Heart right ventricle (tissue), 16 donors: ENCODE measurements around the gene SULT2B1. TPM values are rescaled to one million over a fixed set of nuclear protein-coding genes. Genes with fewer than 3 reads are reported as not detected.
A peak's percentile ranks its signal among the peaks of the same experiment; 100 is the strongest.

Experiments
- ATAC-seq, 8 donors: fragments of 200-7000 bp; cut with Tn5 transposase; one replicate each; pipeline ENCODE4 v1.9.1; 2020; ENCODE audit warnings: mild to moderate bottlenecking in 8 of 8, moderate library complexity in 8 of 8, moderate number of reproducible peaks in 1 of 8
- DNase-seq, 2 donors: peaks; one replicate each; pipeline ENCODE4 v3.0.0-alpha.2; 2020
- H3K27ac ChIP-seq, 10 donors: fragments of 200-600 bp; sonication (generic) in 2 of 10; one replicate each; pipeline versions ENCODE4 v1.5.0 to v1.8.0; 2020 to 2022; ENCODE audit warnings: mild to moderate bottlenecking in 3 of 10
- H3K27me3 ChIP-seq, 7 donors: fragments of 200-600 bp; one replicate each; pipeline ENCODE4 v1.8.0; 2021 to 2022; ENCODE audit warnings: mild to moderate bottlenecking in 2 of 7
- H3K36me3 ChIP-seq, 9 donors: fragments of 200-600 bp; sonication (generic) in 1 of 9; one replicate each; pipeline versions ENCODE4 v1.5.0 to v1.8.0; 2020 to 2022; ENCODE audit warnings: mild to moderate bottlenecking in 2 of 9
- H3K4me1 ChIP-seq, 9 donors: fragments of 200-600 bp; sonication (generic) in 1 of 9; one replicate each; pipeline versions ENCODE4 v1.5.0 to v1.8.0; 2020 to 2022; ENCODE audit warnings: mild to moderate bottlenecking in 4 of 9
- H3K4me3 ChIP-seq, 10 donors: fragments of 200-600 bp; sonication (generic) in 2 of 10; one replicate each; pipeline versions ENCODE4 v1.5.0 to v1.8.0; 2020 to 2022; ENCODE audit warnings: mild to moderate bottlenecking in 7 of 10, moderate library complexity in 2 of 10
- H3K9me3 ChIP-seq, 11 donors: fragments of 200-600 bp in 10 of 11; sonication (generic) in 2 of 11; one replicate each; pipeline versions ENCODE4 v1.5.0 to v1.8.0; 2013 to 2022; ENCODE audit warnings: mild to moderate bottlenecking in 2 of 11, control low read depth in 1 of 11, moderate library complexity in 1 of 11
- WGBS, 2 donors: extraction: QIAGEN DNeasy Blood & Tissue Kit; methylation state at CpG; one replicate each; pipeline ENCODE4 v1.1.7; 2013; ENCODE audit warnings: inconsistent platforms in 1 of 2; 5-methylcytosine and 5-hydroxymethylcytosine counted together
- intact Hi-C, 10 donors: fragments of 100-400 bp; cut with DNase I; formaldehyde crosslinking; loops; one replicate each; pipeline versions ENCODE4 v1.11.1 to v1.14.2; 2022
- polyA plus RNA-seq, 2 donors: library from polyadenylated mRNA; stranded (reverse); fragments of 200-250 nt; gene quantifications; one replicate each; pipeline ENCODE4 v1.2.3, GENCODE V29; 2013
- total RNA-seq, 10 donors: library from RNA; stranded (reverse); fragmentation: NEBNext Ultra II Directional in 3 of 10; extraction: Animal tissue kit (Norgen Biotek cat#: 25700) in 3 of 10; gene quantifications; one replicate each; pipeline versions ENCODE4 v1.2.1 to v1.2.4, GENCODE V29; 2021 to 2023
- TF ChIP-seq, protein P1 (sequence below), 9 donors: fragments of 200-600 bp; sonication (generic) in 2 of 9; IDR thresholded peaks; one replicate each; pipeline versions ENCODE4 v1.5.0 to v1.8.0; 2021 to 2022; ENCODE audit warnings: antibody characterized with exemption in 9 of 9, mild to moderate bottlenecking in 5 of 9, moderate library complexity in 1 of 9
- donor health status: Arrhythmogenic right ventricular cardiomyopathy.
- donor health status: ischemic (EF 13 %, LVEDD 7.1; RV severe dilation, severe dysfunction).
- donor health status: healthy with polysubstance abuse.
- donor health status: DM: no; HTN: yes; CAD: no.
- donor health status: DM: no; HTN: no; CAD: no.
- donor health status: ischemic (EF 25% LVEDD 6.9; RV normal size, moderate dysfunction).
- donor health status: ischemic (EF 25% LVEDD 5.7; RV mildly dilated, moderate dysfunction).
- donor health status: healthy.
- donor health status: DM: yes; HTN: yes; CAD: no.
- donor health status: Ischemic cardiomyopathy.
- donor health status: ischemic (EF 35%, LVEDD 5.7; RV mildly dilated, moderate dysfunction).
- donor health status: nonischemic (EF 11% LVEDD 7.7; RV severe dilation, severe dysfunction).
- donor health status: DM: yes; HTN: yes; CAD: no.
- donor health status: PGD.
- donor health status: ischemic (EF 29% LVEDD 5.4; RV normal size, mild dysfunction).
- donor health status: nonischemic (EF 23%, LVEDD 6.1; RV moderate dilation, normal function).

The SULT2B1 gene
- total and polyA plus RNA-seq, 12 donors: 0.13 to 0.70 (median 0.42) TPM; not detected in 7

DNA sequence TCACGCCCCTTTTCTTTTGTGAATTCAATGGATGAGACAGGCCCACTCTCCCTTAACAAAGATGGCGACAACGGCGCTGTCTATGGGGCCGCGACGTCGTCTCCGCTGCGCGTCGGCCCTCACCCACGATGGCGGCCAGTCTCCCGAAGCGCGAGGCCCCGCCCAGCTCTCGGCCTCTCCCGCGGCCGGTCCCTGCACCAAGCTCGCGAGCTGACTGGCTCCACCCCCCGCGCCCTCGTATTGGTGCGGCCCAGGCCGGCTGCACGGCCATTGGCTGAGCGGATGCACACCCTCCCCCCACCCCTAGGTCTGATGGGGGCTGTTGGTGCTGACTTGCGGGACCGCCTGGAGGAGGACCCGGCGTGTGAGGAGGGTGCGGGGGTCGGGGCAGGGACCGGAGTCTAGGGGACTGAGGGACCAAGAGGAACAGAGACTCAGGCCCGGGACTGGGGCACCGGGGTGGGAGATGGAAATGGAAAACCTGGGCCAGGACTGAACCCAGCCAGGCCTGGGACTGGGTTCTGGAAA lies 72.2 kb downstream of the SULT2B1 start:
- peaks cover 6 to 46% (median 20%) of the 10 kb centered on the region in 9 donors for H3K4me1 ChIP-seq
- ATAC-seq: peak; percentile 83 to 89 (median 86)

DNA sequence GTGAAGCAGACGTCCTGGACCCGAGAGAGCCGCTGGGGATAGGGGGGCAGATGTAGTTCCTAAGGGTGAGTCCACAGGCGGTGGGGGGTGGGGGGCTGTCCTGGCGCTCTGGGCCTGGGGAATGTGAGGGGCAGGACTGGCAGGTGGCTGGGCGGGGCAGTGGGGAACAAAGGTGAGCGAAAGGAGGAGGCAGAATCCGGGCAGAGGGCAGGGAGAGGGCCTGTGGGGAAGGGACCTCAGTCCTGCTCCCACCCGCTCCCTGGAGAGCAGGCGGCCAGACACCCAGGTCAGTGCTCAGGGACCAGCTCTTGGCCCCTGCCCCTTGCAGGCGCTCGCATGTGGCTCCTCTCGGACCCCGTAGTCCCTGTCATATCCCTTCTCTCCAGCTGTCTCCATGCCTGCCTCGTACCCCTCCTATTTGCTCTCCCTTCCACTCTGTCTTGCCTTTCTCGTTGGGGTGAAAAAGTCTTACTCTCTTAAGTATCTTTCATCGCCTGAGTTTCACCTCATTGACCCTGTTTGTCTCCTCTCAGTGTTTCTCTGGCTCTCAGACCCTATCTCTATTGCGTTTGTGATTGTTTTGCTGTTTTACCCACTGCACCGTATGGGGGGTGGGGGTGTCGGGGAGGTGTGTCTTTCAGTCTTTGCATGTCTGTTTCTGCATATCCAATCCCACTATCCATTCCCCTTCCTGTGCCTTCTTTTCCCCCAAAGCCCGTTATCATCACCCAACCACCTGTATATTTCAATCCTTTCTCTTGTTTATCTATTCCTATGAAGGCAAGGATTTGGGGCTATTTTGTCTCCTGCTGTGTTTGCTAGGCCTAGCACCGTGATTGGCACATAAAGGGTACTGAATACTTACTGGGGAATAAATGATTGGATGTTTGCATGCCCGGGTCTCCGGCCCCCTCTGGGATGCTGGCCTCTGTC lies 73.1 kb downstream of the SULT2B1 start:
- Histone ChIP-seq H3K9me3 (no peaks in the 10 kb centered on the region), H3K4me1 (peaks cover 6 to 43% (median 18%) of the 10 kb centered on the region in 9 donors), H3K4me3 (peak overlapping the region in 9 of 10 donors; percentile 36 to 58 (median 49)), H3K36me3 (peaks cover 0 to 47% (median 3%) of the 10 kb centered on the region in 9 donors), H3K27ac (peak overlapping the region in 5 of 10 donors; percentile 43 to 77 (median 68)), H3K27me3 (no peaks in the 10 kb centered on the region)
- no peak for DNase-seq
- intact Hi-C loops: no loop called here
- peak in 1 of 8 donors; percentile 4 for ATAC-seq
- TF ChIP-seq, protein P1, sequence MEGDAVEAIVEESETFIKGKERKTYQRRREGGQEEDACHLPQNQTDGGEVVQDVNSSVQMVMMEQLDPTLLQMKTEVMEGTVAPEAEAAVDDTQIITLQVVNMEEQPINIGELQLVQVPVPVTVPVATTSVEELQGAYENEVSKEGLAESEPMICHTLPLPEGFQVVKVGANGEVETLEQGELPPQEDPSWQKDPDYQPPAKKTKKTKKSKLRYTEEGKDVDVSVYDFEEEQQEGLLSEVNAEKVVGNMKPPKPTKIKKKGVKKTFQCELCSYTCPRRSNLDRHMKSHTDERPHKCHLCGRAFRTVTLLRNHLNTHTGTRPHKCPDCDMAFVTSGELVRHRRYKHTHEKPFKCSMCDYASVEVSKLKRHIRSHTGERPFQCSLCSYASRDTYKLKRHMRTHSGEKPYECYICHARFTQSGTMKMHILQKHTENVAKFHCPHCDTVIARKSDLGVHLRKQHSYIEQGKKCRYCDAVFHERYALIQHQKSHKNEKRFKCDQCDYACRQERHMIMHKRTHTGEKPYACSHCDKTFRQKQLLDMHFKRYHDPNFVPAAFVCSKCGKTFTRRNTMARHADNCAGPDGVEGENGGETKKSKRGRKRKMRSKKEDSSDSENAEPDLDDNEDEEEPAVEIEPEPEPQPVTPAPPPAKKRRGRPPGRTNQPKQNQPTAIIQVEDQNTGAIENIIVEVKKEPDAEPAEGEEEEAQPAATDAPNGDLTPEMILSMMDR (IDR thresholded peaks at IDR 0.05): no peak
- 51 to 55% methylated on average over 23 to 24 of the region's 24 CpGs for WGBS, 2 donors

More for the DNA sequence above, 72.2 kb downstream of the SULT2B1 start:
- no peaks in the 10 kb centered on the region for H3K9me3 ChIP-seq
- H3K36me3 ChIP-seq: peaks cover 0 to 39% (median 0%) of the 10 kb centered on the region in 9 donors
- no peaks in the 10 kb centered on the region for H3K27me3 ChIP-seq
- H3K27ac ChIP-seq: peak overlapping the region in 9 of 10 donors; percentile 64 to 85 (median 73)
- 0 to 1% methylated on average over 40 of the region's 40 CpGs for WGBS, 2 donors
- intact Hi-C loops: no loop called here
- DNase-seq: peak; percentile 98 to 99
- TF ChIP-seq, protein P1 (IDR thresholded peaks at IDR 0.05): no peak
- peak overlapping the region in 9 of 10 donors; percentile 36 to 58 (median 49) for H3K4me3 ChIP-seq

DNA sequence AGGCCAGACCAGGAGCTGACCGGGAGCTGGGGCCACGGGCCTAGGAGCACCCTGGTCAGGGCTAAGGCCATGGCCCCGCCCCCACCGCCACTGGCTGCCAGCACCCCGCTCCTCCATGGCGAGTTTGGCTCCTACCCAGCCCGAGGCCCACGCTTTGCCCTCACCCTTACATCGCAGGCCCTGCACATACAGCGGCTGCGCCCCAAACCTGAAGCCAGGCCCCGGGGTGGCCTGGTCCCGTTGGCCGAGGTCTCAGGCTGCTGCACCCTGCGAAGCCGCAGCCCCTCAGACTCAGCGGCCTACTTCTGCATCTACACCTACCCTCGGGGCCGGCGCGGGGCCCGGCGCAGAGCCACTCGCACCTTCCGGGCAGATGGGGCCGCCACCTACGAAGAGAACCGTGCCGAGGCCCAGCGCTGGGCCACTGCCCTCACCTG lies 73.9 kb downstream of the SULT2B1 start:
- 92 to 94% methylated on average over 30 of the region's 30 CpGs for WGBS, 2 donors
- Histone ChIP-seq H3K4me1 (peaks cover 6 to 45% (median 26%) of the 10 kb centered on the region in 9 donors), H3K27me3 (no peaks in the 10 kb centered on the region), H3K4me3 (no peak overlapping the region), H3K36me3 (peaks cover 0 to 52% (median 3%) of the 10 kb centered on the region in 9 donors), H3K27ac (no peak overlapping the region), H3K9me3 (no peaks in the 10 kb centered on the region)
- TF ChIP-seq, protein P1 (IDR thresholded peaks at IDR 0.05): no peak
- DNase-seq: no peak
- no peak for ATAC-seq
- intact Hi-C loops: no loop called here

DNA sequence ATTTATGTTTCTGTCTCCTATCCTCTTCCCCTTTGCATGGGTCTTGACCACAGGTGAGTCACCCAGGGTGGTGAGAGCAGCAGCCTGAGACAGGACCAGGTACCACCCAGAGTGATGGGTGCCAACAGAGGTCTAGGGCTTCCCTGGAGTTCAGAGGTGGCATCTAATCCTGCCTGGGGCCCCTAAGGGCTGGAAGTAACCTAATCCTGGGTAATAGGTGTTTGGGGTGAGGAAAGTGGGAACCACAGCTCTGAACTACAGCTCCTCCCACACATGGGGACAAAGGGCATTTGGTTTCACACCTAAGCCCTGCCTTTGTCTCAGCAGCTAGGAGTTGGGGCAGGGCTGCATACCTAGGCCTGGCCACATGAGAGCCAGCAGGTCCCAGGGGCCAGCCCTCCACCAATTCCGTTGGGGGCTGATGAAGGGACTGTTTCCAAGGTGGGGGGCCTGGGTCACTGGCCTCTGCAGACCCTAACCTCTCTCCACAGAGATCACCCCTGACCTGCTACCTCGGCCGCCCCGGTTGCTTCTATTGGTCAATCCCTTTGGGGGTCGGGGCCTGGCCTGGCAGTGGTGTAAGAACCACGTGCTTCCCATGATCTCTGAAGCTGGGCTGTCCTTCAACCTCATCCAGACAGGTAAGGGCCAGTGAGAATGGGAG lies 75.4 kb downstream of the SULT2B1 start:
- DNase-seq (no peak), ATAC-seq (no peak)
- Histone ChIP-seq H3K27me3 (no peaks in the 10 kb centered on the region), H3K4me3 (no peak overlapping the region), H3K36me3 (peaks cover 0 to 59% (median 3%) of the 10 kb centered on the region in 9 donors), H3K4me1 (peaks cover 6 to 56% (median 40%) of the 10 kb centered on the region in 9 donors), H3K27ac (no peak overlapping the region), H3K9me3 (no peaks in the 10 kb centered on the region)
- 73 to 81% methylated on average over 6 of the region's 6 CpGs for WGBS, 2 donors
- intact Hi-C loops: no loop called here
- TF ChIP-seq, protein P1 (IDR thresholded peaks at IDR 0.05): no peak
